NCI-H1105 (cell line): ENCODE results near the gene SEMA3E.
"Not testable (repeated sequence)": the region's sequence is repeated elsewhere in the genome, so short reads cannot be mapped to it uniquely, and the experiment has no call there.

Experiments
- DNase-seq: peaks from one replicate; lab custom pipeline; 2025; lab: John Stamatoyannopoulos, UW

The SEMA3E gene

DNA sequence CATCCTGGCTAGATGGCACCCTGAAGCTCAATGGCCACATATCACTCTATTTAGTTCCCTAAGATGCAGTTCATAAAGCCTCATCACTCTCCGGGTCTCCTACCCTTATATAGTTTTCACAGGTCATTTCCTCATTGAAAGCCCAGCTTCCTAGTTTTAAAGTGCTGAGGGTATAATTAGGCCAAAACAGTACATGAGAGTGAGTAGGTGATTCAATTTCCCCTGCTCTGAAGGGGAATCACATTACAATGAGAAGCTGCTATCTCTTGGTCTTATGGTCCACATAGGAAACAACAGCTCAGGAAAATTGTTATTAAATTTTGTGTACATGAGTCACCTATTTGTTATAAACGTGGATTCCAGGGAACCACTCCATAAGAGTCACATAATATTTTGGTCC, 162.0 kb downstream of the SEMA3E start:
- no peak for DNase-seq

DNA sequence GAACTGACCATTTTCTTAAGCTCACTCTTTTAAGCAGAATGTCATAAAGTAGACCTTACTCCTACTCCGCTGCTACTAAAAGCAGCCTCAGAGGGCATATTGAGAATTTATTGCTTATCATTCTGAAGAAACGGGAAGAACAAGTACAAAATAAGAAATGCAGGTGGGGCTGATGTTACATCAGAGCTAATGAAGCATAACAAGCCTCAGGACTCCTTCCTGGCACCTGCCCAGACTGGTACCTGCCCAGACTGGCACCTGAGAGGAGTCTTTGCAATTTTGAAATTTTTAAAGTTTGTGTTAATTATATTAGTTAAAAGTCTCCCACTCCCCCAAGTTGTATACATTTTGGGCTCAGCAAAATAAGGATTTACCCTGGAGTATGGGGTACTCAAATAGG, 162.4 kb downstream of the SEMA3E start:
- no peak for DNase-seq

GRCh38 chr7:83484826-83485225, 164.1 kb downstream of the SEMA3E start:
- no peak for DNase-seq

DNA sequence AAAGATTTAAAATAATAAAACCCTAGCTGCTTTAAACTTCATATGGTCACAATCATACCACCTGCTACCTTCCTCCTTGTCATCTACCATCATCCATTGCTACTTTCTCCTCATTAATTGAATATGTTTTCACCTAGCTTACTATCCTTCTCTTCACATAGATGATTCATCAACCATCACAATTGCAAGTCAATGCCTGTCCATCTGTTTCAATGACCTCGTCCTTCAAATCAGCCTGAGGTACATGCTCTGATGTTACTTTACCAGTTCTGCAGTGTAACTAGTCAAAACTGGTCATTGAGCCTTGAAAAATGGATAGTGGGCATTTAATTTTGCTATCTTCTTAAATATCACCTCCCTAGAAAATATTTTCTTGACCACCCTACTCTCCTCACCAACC, 164.7 kb downstream of the SEMA3E start:
- no peak for DNase-seq

- no peak for DNase-seq
Measured at GRCh38 chr7:83478616-83479015, 170.3 kb downstream of the SEMA3E start.

- no peak for DNase-seq
Measured at GRCh38 chr7:83476511-83477050, 172.4 kb downstream of the SEMA3E start.

DNA sequence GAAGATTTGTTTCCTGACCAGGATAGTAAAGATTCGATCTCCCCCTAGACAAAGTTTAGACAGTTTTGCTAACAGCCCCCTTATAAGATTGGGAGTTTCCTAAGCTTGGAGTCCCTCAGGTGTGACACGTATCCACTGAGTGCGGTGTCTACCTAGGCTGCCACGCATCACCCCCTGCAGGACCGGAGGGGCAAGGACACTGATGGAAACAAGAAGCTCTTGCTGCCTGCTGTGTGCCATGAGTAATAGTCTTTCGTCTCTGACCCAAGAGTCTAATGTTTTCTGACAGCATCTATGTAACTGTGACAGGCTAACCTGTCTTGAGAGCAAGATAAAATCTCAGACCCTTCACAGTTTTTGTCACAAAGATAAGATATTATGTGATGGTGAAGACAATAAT, 173.5 kb downstream of the SEMA3E start:
- DNase-seq: no peak

- no peak for DNase-seq
Measured at GRCh38 chr7:83472376-83472775, 176.6 kb downstream of the SEMA3E start.

DNA sequence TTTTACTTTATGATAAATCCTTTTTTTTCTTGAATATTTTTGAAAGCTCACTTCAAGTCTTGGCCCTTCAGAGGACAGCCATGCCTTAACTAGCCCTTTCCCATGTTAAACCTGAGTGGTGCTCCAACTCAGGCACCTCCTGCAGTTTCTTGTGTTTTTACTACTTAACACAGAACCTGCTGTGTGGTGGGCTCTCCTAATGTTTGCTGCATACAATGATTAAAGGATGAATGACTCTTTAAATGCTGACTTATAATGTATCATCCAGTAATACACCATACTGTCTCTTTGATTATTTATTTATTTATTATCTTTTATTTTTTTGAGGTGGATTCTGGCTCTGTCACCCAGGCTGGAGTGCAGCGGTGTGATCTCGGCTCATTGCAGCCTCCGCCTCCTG, 179.4 kb downstream of the SEMA3E start:
- DNase-seq: no peak

DNA sequence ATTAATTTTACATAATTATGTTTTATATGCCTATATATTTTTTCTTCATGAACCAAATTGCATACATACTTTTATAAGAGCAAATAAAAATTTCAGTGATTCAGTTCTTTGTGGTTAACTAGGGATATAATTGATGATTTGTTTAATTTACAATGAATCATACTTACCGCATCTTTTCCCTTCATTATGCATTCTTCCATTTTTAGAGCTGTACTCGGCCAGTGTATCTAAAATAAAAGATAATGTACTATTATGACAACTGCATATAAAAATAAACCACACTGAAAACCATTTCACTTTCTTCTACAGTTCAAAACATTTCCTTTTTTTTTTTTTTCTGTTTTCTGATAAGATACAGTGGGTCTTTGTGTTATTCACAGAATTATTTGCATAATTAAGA, 179.9 kb downstream of the SEMA3E start:
- no peak for DNase-seq

DNA sequence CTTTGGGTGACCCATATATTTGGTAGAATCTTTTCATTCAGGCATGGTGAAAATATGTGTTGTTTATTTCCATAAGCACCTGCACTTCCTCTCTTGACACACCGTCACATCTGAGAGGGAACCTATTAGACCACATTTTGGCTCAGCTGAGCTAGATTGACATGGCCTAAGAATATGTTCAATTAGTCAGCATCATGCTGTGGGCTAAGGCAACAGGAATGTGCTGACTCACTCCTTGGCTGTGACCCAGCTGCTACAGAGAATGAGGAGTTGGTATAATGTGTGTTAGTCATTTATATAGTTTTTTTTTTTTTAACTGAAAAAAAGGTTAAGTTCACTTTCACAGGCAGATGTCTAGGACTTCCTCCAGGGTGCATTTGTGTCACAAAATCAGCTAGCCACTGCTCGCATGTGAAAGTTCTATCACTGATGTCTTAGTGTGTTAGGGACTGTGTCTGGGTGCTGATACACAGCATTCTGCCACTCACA, 180.6 kb downstream of the SEMA3E start:
- peak; percentile 47 for DNase-seq

- DNase-seq: no peak
Measured at GRCh38 chr7:83467493-83467892, 181.4 kb downstream of the SEMA3E start.

DNA sequence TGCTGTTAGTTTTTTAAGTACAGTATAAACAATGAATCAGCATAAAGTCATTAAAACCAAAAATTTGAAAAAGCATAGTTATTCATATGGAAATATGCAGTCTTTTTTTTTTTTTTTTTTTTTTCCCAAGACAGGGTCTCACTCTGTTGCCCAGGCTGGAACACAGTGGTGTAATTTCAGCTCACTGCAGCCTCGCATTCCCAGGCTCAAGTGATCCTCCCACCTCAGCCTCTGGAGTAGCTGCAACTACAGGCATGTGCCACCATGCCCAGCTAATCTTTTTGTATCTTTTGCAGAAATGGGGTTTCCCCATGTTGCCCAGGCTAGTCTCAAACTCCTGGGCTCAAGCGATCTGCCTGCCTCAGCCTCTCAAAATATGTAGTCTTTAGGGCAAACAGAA, 182.0 kb downstream of the SEMA3E start:
- no peak for DNase-seq

GRCh38 chr7:83466187-83466923, 182.6 kb downstream of the SEMA3E start:
- no peak for DNase-seq

DNA sequence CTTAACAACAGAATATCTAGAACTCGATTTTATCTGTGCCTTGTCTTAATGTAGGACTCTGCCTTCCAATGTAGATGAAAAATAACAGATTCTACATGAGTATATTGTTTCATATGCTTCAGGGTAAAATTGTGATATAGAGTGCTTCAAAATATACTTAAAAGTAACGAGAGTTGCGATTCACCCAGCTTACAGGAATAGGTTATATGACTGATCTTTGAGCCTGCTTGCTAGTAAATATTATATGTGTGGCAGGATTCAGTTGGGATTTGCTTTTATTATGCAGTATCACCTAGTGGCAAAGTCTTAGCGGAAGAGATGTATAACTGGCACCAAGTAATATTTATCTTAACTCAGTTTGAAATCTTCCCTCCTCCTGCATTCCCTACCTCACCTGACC, 183.3 kb downstream of the SEMA3E start:
- DNase-seq: no peak

DNA sequence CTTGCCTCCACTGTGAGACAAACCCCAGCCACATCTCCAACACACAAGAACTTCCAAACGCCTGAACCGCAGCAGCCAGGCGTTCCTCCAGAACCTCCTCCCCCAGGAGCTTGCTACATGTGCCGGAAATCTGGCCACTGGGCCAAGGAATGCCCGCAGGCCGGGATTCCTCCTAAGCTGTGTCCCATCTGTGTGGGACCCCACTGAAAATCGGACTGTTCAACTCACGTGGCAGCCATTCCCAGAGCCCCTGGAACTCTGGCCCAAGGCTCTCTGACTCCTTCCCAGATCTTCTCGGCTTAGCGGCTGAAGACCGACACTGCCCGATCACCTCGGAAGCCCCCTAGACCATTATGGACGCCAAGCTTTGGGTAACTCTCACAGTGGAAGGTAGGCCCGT, 187.1 kb downstream of the SEMA3E start:
- DNase-seq: not testable (repeated sequence)

- not testable (repeated sequence) for DNase-seq
Measured at GRCh38 chr7:83459930-83460653, 188.8 kb downstream of the SEMA3E start.

DNA sequence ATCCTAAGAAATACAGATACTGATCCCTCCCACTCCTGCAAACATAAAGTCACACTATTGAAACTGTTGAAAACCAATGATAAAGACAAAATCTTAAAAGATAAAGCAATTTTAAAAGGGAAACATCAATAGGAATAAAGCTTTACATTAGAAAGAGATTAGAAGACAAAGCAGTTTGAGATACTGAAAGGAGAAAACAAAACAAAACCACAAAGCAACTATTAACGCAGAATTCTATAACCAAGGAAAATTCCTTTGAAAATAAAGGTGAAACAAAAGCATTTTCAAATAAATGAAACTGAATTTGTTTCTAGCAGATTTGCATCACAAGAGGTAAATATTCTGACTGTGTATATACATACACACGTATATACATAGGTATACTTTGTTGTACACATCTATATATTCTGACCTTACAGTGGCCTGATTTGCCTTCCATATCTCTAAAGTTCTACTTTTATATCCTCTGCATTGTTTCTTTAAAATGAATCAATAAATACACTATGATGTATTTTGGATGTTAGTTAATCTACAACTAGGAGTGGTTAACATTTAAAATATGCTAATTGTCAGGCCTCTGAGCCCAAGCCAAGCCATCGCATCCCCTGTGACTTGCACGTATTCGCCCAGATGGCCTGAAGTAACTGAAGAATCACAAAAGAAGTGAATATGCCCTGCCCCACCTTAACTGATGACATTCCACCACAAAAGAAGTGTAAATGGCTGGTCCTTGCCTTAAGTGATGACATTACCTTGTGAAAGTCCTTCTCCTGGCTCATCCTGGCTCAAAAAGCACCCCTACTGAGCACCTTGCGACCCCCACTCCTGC, 189.6 kb downstream of the SEMA3E start:
- not testable (repeated sequence) for DNase-seq

GRCh38 chr7:83457022-83457892, 191.7 kb downstream of the SEMA3E start:
- DNase-seq: no peak

DNA sequence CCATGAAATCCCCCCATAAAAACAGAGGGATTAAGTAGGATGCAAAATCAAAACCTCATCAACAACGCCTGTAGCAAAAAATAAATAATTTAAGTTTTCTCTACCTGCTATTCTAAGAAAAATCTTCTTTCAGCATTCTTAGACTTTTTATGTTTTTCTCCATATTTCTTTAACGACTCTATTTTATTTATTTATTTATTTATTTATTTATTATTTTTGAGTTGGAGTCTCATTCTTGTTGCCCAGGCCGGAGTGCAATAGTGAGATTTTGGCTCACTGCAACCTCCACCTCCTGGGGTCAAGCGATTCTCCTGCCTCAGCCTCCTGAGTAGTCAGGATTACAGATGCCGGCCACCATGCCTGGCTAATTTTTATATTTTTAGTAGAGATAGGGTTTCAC, 192.5 kb downstream of the SEMA3E start:
- no peak for DNase-seq

GRCh38 chr7:83455612-83456011, 193.3 kb downstream of the SEMA3E start:
- DNase-seq: no peak
